ENCODE data around the gene SEL1L.
"Not testable (repeated sequence)": the region's sequence is repeated elsewhere in the genome, so short reads cannot be mapped to it uniquely, and the experiment has no call there.

Gene SEL1L

GRCh38 chr14:81432219-81432661 is 101.4 kb downstream of the SEL1L start:
- Mint-ChIP-seq H3K4me3 (no peak overlapping the region), H3K36me3 (no peaks in the 10 kb centered on the region), H3K9me3 (no peaks in the 10 kb centered on the region), H3K4me1 (peaks cover 14% of the 10 kb centered on the region), H3K27ac (no peak overlapping the region)
- DNase-seq (ENCODE audit: low spot score in 2 of 2) (no peak), ATAC-seq (no peak)

- H3K27ac Mint-ChIP-seq = no peak overlapping the region
- DNase-seq (ENCODE audit: low spot score in 2 of 2) (no peak), ATAC-seq (no peak)
- H3K4me3 Mint-ChIP-seq = no peak overlapping the region
- no peaks in the 10 kb centered on the region for H3K36me3 Mint-ChIP-seq
- H3K9me3 Mint-ChIP-seq = no peaks in the 10 kb centered on the region
- peaks cover 2% of the 10 kb centered on the region for H3K4me1 Mint-ChIP-seq
These were observed 103.4 kb downstream of the SEL1L start for GRCh38 chr14:81430235-81430634.

- ATAC-seq; H3K9me3 Mint-ChIP-seq; H3K4me3 Mint-ChIP-seq; H3K36me3 Mint-ChIP-seq; DNase-seq (ENCODE audit: low spot score in 2 of 2); H3K27ac Mint-ChIP-seq; H3K4me1 Mint-ChIP-seq: not testable (repeated sequence)
These were observed 103.9 kb downstream of the SEL1L start for GRCh38 chr14:81429749-81430148.

- Mint-ChIP-seq H3K27ac (no peak overlapping the region), H3K4me3 (no peak overlapping the region), H3K9me3 (no peaks in the 10 kb centered on the region), H3K36me3 (no peaks in the 10 kb centered on the region), H3K4me1 (no peaks in the 10 kb centered on the region)
- ATAC-seq (no peak), DNase-seq (ENCODE audit: low spot score in 2 of 2) (no peak)
These were observed 104.6 kb downstream of the SEL1L start for GRCh38 chr14:81429028-81429427.

GRCh38 chr14:81427348-81428058 is 106.2 kb downstream of the SEL1L start:
- Mint-ChIP-seq H3K36me3 (no peaks in the 10 kb centered on the region), H3K4me1 (no peaks in the 10 kb centered on the region), H3K9me3 (no peaks in the 10 kb centered on the region), H3K27ac (no peak overlapping the region), H3K4me3 (no peak overlapping the region)
- ATAC-seq (no peak), DNase-seq (ENCODE audit: low spot score in 2 of 2) (no peak)

- Mint-ChIP-seq H3K4me3 (no peak overlapping the region), H3K27ac (no peak overlapping the region), H3K9me3 (no peaks in the 10 kb centered on the region), H3K4me1 (no peaks in the 10 kb centered on the region), H3K36me3 (no peaks in the 10 kb centered on the region)
- ATAC-seq (no peak), DNase-seq (ENCODE audit: low spot score in 2 of 2) (no peak)
These were observed 110.1 kb downstream of the SEL1L start for GRCh38 chr14:81423504-81423903.

All from stimulated activated effector memory CD8-positive, alpha-beta T cell treated with anti-CD3 and anti-CD28 coated beads, Interleukin-12 subunit alpha, Interleukin-12 subunit beta, amount 100 ng/mL, for 72 hours (primary cell).